ENCODE results near the gene ANXA2R.
"Not testable (repeated sequence)": the region's sequence is repeated elsewhere in the genome, so short reads cannot be mapped to it uniquely, and the experiment has no call there.

ANXA2R gene

DNA sequence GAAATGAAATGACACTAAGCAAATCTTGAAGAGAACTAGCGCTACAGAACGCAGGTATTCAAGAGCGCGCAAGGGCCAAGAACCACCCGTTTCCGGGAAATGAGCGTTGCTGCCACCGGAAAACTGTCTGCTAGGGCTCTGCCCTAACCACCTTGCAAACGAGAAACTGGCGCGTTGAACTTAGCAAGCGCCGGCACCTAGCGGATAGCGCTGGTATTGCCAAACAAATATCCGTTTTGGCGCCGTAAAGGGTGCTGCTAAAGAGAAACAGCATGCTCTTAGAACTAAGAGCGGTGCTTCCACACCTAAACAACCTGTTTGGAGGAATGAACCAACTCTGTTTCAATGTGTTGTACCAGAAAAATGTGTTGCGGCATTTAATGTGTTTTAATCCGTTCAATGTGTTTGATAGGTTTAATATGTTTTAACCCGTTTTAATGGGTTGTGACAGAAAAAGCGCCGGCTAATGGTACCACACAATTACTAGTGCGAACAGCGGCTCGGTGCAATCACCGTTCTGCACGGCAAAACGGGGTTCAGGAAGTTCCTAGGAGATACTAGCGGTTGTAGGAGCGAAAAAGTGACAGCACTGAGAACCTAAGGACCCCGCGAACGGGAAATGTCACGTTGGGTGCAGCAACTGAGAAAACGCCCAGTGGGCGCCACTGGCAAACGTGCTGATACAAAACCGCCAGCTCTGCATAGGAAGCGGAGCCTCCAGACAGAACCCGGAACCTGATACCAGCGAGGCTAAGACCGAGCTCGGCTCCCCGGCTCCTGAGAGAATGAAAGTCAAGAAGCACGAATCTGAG, at the start of gene ANXA2R:
Gene ANXA2R, minus strand, starts transcription at position 33 of the 812 bp plus-strand sequence. CDS start 273 bp downstream, outside the sequence.
- peak; percentile 45 for ATAC-seq (ENCODE audit: low read depth)
- H3K36me3 Mint-ChIP-seq, result no peaks in the 10 kb centered on the region
- peaks cover 22% of the 10 kb centered on the region for H3K4me1 Mint-ChIP-seq
- H3K27ac Mint-ChIP-seq, result peak within 1 kb of the TSS; percentile 99
- H3K27me3 Mint-ChIP-seq, result no peaks in the 10 kb centered on the region
- DNase-seq (ENCODE audit: low spot score in 2 of 2), result peak; percentile 90 to 94
- no peaks in the 10 kb centered on the region for H3K9me3 Mint-ChIP-seq
- peak within 1 kb of the TSS; percentile 99 for H3K4me3 Mint-ChIP-seq

DNA sequence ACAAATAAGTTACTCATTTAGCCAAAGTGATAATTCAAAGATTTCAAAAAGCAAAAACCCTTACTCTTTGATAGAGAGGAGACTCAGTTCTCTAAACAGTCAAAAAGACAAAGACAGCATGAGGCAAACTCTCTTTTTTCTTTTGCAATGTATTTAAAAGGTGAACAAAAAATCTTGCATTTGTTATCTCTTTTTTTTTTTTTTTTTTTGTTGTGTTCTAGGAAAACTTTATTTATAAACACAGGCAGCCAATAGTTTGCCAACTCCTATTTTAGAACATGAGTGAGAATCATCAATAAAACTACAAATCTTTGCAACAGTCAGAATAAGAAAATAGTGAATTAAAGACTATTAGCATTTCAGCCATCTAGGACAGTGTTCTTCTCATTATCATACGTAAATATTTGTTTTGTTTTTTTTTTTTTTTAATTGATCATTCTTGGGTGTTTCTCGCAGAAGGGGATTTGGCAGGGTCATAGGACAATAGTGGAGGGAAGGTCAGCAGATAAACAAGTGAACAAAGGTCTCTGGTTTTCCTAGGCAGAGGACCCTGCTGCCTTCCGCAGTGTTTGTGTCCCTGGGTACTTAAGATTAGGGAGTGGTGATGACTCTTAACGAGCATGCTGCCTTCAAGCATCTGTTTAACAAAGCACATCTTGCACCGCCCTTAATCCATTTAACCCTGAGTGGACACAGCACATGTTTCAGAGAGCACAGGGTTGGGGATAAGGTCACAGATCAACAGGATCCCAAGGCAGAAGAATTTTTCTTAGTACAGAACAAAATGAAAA, 46.2 kb upstream of the ANXA2R start:
- ATAC-seq (ENCODE audit: low read depth); H3K4me1 Mint-ChIP-seq: not testable (repeated sequence)

GRCh38 chr5:43085453-43085852, 45.3 kb upstream of the ANXA2R start:
- no peak for ATAC-seq (ENCODE audit: low read depth)
- H3K27ac Mint-ChIP-seq, result no peak overlapping the region
- H3K4me1 Mint-ChIP-seq, result no peaks in the 10 kb centered on the region
- no peaks in the 10 kb centered on the region for H3K27me3 Mint-ChIP-seq
- no peak overlapping the region for H3K4me3 Mint-ChIP-seq
- H3K36me3 Mint-ChIP-seq, result peaks cover 11% of the 10 kb centered on the region
- no peak for DNase-seq (ENCODE audit: low spot score in 2 of 2)
- H3K9me3 Mint-ChIP-seq, result no peaks in the 10 kb centered on the region

More for the DNA sequence above, 46.2 kb upstream of the ANXA2R start:
- H3K9me3 Mint-ChIP-seq; DNase-seq (ENCODE audit: low spot score in 2 of 2); H3K27me3 Mint-ChIP-seq; H3K27ac Mint-ChIP-seq; H3K36me3 Mint-ChIP-seq; H3K4me3 Mint-ChIP-seq: not testable (repeated sequence)

GRCh38 chr5:43084468-43084867, 44.3 kb upstream of the ANXA2R start:
- not testable (repeated sequence) for H3K9me3 Mint-ChIP-seq; H3K4me3 Mint-ChIP-seq; H3K4me1 Mint-ChIP-seq; DNase-seq (ENCODE audit: low spot score in 2 of 2); H3K27me3 Mint-ChIP-seq; ATAC-seq (ENCODE audit: low read depth); H3K27ac Mint-ChIP-seq
- H3K36me3 Mint-ChIP-seq, result peaks cover 11% of the 10 kb centered on the region

GRCh38 chr5:43081345-43081744, 41.2 kb upstream of the ANXA2R start:
- not testable (repeated sequence) for H3K27me3 Mint-ChIP-seq; H3K9me3 Mint-ChIP-seq; H3K4me3 Mint-ChIP-seq; H3K4me1 Mint-ChIP-seq; ATAC-seq (ENCODE audit: low read depth); DNase-seq (ENCODE audit: low spot score in 2 of 2)
- Mint-ChIP-seq H3K27ac (peak overlapping the region; percentile 1), H3K36me3 (peaks cover 14% of the 10 kb centered on the region)

- H3K9me3 Mint-ChIP-seq, result peaks cover 1% of the 10 kb centered on the region
- H3K4me3 Mint-ChIP-seq, result no peak overlapping the region
- DNase-seq (ENCODE audit: low spot score in 2 of 2) (no peak), ATAC-seq (ENCODE audit: low read depth) (no peak)
- peaks cover 12% of the 10 kb centered on the region for H3K36me3 Mint-ChIP-seq
- peaks cover 9% of the 10 kb centered on the region for H3K4me1 Mint-ChIP-seq
- no peaks in the 10 kb centered on the region for H3K27me3 Mint-ChIP-seq
- no peak overlapping the region for H3K27ac Mint-ChIP-seq
Observed at GRCh38 chr5:43078956-43079355, 38.8 kb upstream of the ANXA2R start.

GRCh38 chr5:43077446-43078191, 37.5 kb upstream of the ANXA2R start:
- H3K4me1 Mint-ChIP-seq, result peaks cover 13% of the 10 kb centered on the region
- not testable (repeated sequence) for H3K9me3 Mint-ChIP-seq; H3K4me3 Mint-ChIP-seq; H3K27ac Mint-ChIP-seq; DNase-seq (ENCODE audit: low spot score in 2 of 2); ATAC-seq (ENCODE audit: low read depth); H3K27me3 Mint-ChIP-seq
- H3K36me3 Mint-ChIP-seq, result peaks cover 14% of the 10 kb centered on the region

DNA sequence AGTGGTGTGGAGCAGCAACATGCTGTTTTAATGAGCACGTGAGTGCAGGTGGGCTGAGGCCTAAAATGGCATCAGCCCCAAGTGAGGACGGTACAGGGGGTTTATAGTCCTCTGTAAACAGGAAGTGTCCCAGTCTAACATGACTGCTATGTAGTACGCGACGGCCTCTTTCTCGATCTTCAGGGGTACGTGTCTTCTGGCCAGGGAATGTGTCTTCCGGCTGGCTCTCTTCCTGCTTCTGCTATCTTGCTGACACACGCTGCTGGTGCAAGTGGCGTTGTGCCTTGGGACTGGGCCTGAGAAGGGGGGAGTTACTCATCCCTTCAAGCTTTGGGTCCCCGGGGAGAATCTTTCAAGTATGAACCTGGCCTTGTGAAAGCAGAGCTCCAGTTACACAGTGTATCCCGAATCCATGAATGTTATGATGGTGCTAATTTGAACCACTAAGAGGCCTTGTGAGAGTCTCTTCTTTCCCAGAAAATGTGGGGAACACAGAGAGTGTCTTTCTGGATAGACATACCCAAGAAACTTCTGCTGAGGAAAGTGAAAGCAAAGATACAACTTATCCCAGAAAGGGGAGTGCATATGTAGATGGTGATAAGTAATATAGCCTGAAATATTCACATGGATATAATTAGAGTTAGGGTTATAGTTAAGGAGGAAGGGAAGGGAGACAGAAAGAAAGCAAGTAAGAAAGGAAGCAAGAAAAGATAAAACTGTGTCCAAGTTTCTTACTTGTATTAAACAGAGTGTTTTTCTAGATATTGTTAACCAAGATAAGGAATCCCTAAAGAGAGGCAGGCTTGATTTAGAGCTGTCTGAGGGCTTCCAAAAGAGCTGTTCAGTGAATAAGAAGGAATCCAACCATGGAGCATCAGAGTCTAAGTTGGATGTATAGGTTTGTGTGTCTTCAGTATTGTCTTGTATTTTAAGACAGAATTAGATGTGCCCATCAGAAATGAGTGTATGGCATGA, 35.5 kb upstream of the ANXA2R start:
- H3K27ac Mint-ChIP-seq, result no peak overlapping the region
- H3K9me3 Mint-ChIP-seq, result peaks cover 3% of the 10 kb centered on the region
- H3K4me3 Mint-ChIP-seq, result no peak overlapping the region
- ATAC-seq (ENCODE audit: low read depth) (no peak), DNase-seq (ENCODE audit: low spot score in 2 of 2) (no peak)
- H3K36me3 Mint-ChIP-seq, result peaks cover 16% of the 10 kb centered on the region
- no peaks in the 10 kb centered on the region for H3K27me3 Mint-ChIP-seq
- peaks cover 20% of the 10 kb centered on the region for H3K4me1 Mint-ChIP-seq

- H3K4me3 Mint-ChIP-seq, result no peak overlapping the region
- no peak overlapping the region for H3K27ac Mint-ChIP-seq
- peaks cover 17% of the 10 kb centered on the region for H3K36me3 Mint-ChIP-seq
- peaks cover 22% of the 10 kb centered on the region for H3K4me1 Mint-ChIP-seq
- H3K9me3 Mint-ChIP-seq, result peaks cover 3% of the 10 kb centered on the region
- ATAC-seq (ENCODE audit: low read depth) (no peak), DNase-seq (ENCODE audit: low spot score in 2 of 2) (no peak)
- no peaks in the 10 kb centered on the region for H3K27me3 Mint-ChIP-seq
Observed at GRCh38 chr5:43074987-43075318, 34.8 kb upstream of the ANXA2R start.

GRCh38 chr5:43073597-43074546, 33.8 kb upstream of the ANXA2R start:
- peak; percentile 32 for ATAC-seq (ENCODE audit: low read depth)
- Mint-ChIP-seq H3K9me3 (peaks cover 3% of the 10 kb centered on the region), H3K27me3 (no peaks in the 10 kb centered on the region), H3K27ac (peak overlapping the region; percentile 8), H3K4me3 (no peak overlapping the region), H3K4me1 (peaks cover 26% of the 10 kb centered on the region), H3K36me3 (peaks cover 17% of the 10 kb centered on the region)
- peak in 1 of 2 donors; percentile 59 for DNase-seq (ENCODE audit: low spot score in 2 of 2)

DNA sequence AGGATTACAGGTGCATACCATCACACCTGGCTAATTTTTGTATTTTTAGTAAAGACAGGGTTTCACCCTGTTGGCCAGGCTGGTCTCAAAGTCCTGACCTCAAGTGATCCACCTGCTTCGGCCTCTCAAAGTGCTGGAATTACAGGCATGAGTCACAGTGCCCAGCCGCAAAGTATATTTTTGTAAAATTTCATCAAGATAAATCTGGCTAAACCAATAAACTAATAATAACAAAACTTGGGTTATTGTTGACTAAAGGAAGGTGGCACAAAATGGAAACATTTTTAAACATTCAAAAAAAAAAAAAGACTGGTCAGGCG, 29.2 kb upstream of the ANXA2R start:
- peak overlapping the region; percentile 38 for H3K4me3 Mint-ChIP-seq
- H3K4me1 Mint-ChIP-seq, result peaks cover 40% of the 10 kb centered on the region
- not testable (repeated sequence) for H3K9me3 Mint-ChIP-seq; H3K27me3 Mint-ChIP-seq; H3K27ac Mint-ChIP-seq; ATAC-seq (ENCODE audit: low read depth); DNase-seq (ENCODE audit: low spot score in 2 of 2)
- peaks cover 19% of the 10 kb centered on the region for H3K36me3 Mint-ChIP-seq

DNA sequence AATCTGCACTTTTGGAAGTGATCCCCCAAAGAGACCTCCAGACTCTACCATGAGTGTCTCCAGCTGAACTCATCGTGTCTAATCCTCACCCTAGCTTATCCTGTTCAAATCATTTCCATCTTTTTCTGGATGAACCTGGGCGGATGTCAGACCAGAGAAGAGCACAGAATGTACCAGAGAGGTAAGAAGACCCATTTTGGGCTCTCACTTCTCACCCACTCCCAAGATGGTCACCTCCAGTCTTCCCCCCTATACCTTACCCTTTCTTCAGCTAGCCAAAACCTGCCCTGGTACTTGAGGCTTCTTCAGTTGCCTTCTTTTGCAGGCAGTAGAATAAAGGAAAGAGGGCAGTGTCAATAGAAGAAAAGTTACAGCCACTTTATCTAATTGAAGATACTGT, 27.9 kb upstream of the ANXA2R start:
- Mint-ChIP-seq H3K27ac (peak overlapping the region; percentile 97), H3K9me3 (no peaks in the 10 kb centered on the region), H3K27me3 (no peaks in the 10 kb centered on the region), H3K36me3 (peaks cover 14% of the 10 kb centered on the region), H3K4me1 (peaks cover 32% of the 10 kb centered on the region), H3K4me3 (peak overlapping the region; percentile 100)
- DNase-seq (ENCODE audit: low spot score in 2 of 2) (no peak), ATAC-seq (ENCODE audit: low read depth) (no peak)
